DOHH2 (cell line): Measurements from ENCODE around the gene GYPC.

Experiments used
- H3F3A ChIP-seq: fragments of 200-600 bp; sonication (generic), shearing (Covaris generic); 2 replicates; pipeline ENCODE4 v1.6.0; 2016; ENCODE audit warnings: antibody characterized with exemption, mild to moderate bottlenecking; ENCODE audit not compliant: control insufficient read depth, insufficient read depth
- H3K27ac ChIP-seq: fragments of 200-600 bp; sonication (generic); 2 replicates; pipeline ENCODE4 v1.5.1; 2014; ENCODE audit warnings: low read depth, mild to moderate bottlenecking, low read length, moderate library complexity
- H3K27me3 ChIP-seq: fragments of 200-600 bp; sonication (generic); 2 replicates; pipeline ENCODE4 v1.6.1; 2014; ENCODE audit warnings: mild to moderate bottlenecking, low read length, mixed read lengths; ENCODE audit not compliant: control insufficient read depth
- H3K36me3 ChIP-seq: fragments of 200-600 bp; sonication (generic); 2 replicates; pipeline ENCODE4 v1.6.1; 2014; ENCODE audit warnings: mild to moderate bottlenecking, low read length, moderate library complexity, mixed read lengths; ENCODE audit not compliant: control insufficient read depth
- H3K4me1 ChIP-seq: fragments of 200-600 bp; sonication (generic); 2 replicates; pipeline ENCODE4 v1.6.1; 2014; ENCODE audit warnings: mild to moderate bottlenecking, low read length, mixed read lengths; ENCODE audit not compliant: control insufficient read depth
- H3K4me2 ChIP-seq: fragments of 200-600 bp; sonication (generic); 2 replicates; pipeline ENCODE4 v1.6.0; 2014; ENCODE audit warnings: mild to moderate bottlenecking, low read length, moderate library complexity
- H3K4me3 ChIP-seq: fragments of 200-600 bp; sonication (generic); 2 replicates; pipeline ENCODE4 v1.5.1; 2014; ENCODE audit warnings: mild to moderate bottlenecking, low read length, mixed read lengths
- H3K79me2 ChIP-seq: fragments of 200-600 bp; sonication (generic); 2 replicates; pipeline ENCODE4 v1.6.1; 2014; ENCODE audit warnings: mild to moderate bottlenecking, low read length, mixed read lengths; ENCODE audit not compliant: control insufficient read depth
- H3K9me2 ChIP-seq: fragments of 200-600 bp; sonication (generic); replicated peaks from 2 replicates; pipeline ENCODE4 v1.6.1; 2014; ENCODE audit warnings: mild to moderate bottlenecking, low read length, mixed read lengths; ENCODE audit not compliant: control insufficient read depth
- H3K9me3 ChIP-seq: fragments of 200-600 bp; sonication (generic); 2 replicates; pipeline ENCODE4 v1.6.1; 2014; ENCODE audit warnings: antibody characterized with exemption, low read length, mixed read lengths; ENCODE audit not compliant: control insufficient read depth, insufficient read depth
- H4K20me1 ChIP-seq: fragments of 200-600 bp; sonication (generic); 2 replicates; pipeline ENCODE4 v1.6.0; 2014; ENCODE audit warnings: low read depth, mild to moderate bottlenecking, antibody characterized with exemption, low read length, moderate library complexity; ENCODE audit not compliant: control insufficient read depth, insufficient read depth
- CTCF ChIP-seq: fragments of 200-600 bp; sonication (generic); IDR thresholded peaks from one replicate; pipeline ENCODE4 v1.5.1; 2014; ENCODE audit warnings: antibody characterized with exemption, mild to moderate bottlenecking, low read depth, low read length; ENCODE audit not compliant: poor library complexity, severe bottlenecking
- EZH2phosphoT487 ChIP-seq: fragments of 200-600 bp; sonication (generic); IDR thresholded peaks from 2 replicates; pipeline ENCODE4 v1.6.1; 2017; ENCODE audit warnings: borderline replicate concordance, mild to moderate bottlenecking, antibody characterized with exemption, low read length, moderate library complexity, mixed read lengths

GYPC gene

GRCh38 chr2:126699716-126700581, 44.0 kb downstream of the GYPC start:
- Histone ChIP-seq H3K4me3 (no peak overlapping the region), H3K9me3 (no peaks in the 10 kb centered on the region), H3K79me2 (no peaks in the 10 kb centered on the region), H3F3A (no peaks in the 10 kb centered on the region), H3K36me3 (peaks cover 11% of the 10 kb centered on the region; the same call in 1 of the 2 replicates), H3K4me2 (no peak overlapping the region), H3K27ac (no peak overlapping the region), H3K27me3 (no peaks in the 10 kb centered on the region), H4K20me1 (no peaks in the 10 kb centered on the region), H3K4me1 (no peaks in the 10 kb centered on the region), H3K9me2 (no peaks in the 10 kb centered on the region)
- TF ChIP-seq EZH2phosphoT487 (no peak), CTCF (no peak)

- H3K79me2 ChIP-seq: no peaks in the 10 kb centered on the region
- H3K4me1 ChIP-seq: no peaks in the 10 kb centered on the region
- no peak overlapping the region for H3K4me3 ChIP-seq
- H3K4me2 ChIP-seq: no peak overlapping the region
- peaks cover 10% of the 10 kb centered on the region; the same call in 1 of the 2 replicates for H3K36me3 ChIP-seq
- H3K9me2 ChIP-seq: no peaks in the 10 kb centered on the region
- no peaks in the 10 kb centered on the region for H4K20me1 ChIP-seq
- H3K27me3 ChIP-seq: no peaks in the 10 kb centered on the region
- TF ChIP-seq EZH2phosphoT487: no peak
- no peak for TF ChIP-seq CTCF
- no peaks in the 10 kb centered on the region for H3F3A ChIP-seq
- no peaks in the 10 kb centered on the region for H3K9me3 ChIP-seq
- H3K27ac ChIP-seq: no peak overlapping the region
Observed at GRCh38 chr2:126700677-126701076, 44.7 kb downstream of the GYPC start.

- Histone ChIP-seq H3K4me3 (no peak overlapping the region), H3F3A (no peaks in the 10 kb centered on the region), H3K9me2 (no peaks in the 10 kb centered on the region), H3K9me3 (no peaks in the 10 kb centered on the region), H3K79me2 (no peaks in the 10 kb centered on the region), H3K4me1 (no peaks in the 10 kb centered on the region), H3K36me3 (no peaks in the 10 kb centered on the region), H3K4me2 (no peak overlapping the region), H4K20me1 (no peaks in the 10 kb centered on the region), H3K27me3 (no peaks in the 10 kb centered on the region), H3K27ac (no peak overlapping the region)
- no peak for TF ChIP-seq CTCF
- TF ChIP-seq EZH2phosphoT487: no peak
Observed at GRCh38 chr2:126703311-126703710, 47.4 kb downstream of the GYPC start.
